Activated gamma-delta T cell (primary cell): ENCODE results near the gene ZRSR2.
A peak's percentile ranks its signal among the peaks of the same experiment; 100 is the strongest.
"Not testable (repeated sequence)": the region's sequence is repeated elsewhere in the genome, so short reads cannot be mapped to it uniquely, and the experiment has no call there.

Source experiments
- DNase-seq: peaks from one replicate; lab custom pipeline; 2025; lab: John Stamatoyannopoulos, UW
- total RNA-seq, 2 donors: gene quantifications; one replicate each; lab custom pipeline; 2026; lab: John Stamatoyannopoulos, UW

Gene ZRSR2, protein sequence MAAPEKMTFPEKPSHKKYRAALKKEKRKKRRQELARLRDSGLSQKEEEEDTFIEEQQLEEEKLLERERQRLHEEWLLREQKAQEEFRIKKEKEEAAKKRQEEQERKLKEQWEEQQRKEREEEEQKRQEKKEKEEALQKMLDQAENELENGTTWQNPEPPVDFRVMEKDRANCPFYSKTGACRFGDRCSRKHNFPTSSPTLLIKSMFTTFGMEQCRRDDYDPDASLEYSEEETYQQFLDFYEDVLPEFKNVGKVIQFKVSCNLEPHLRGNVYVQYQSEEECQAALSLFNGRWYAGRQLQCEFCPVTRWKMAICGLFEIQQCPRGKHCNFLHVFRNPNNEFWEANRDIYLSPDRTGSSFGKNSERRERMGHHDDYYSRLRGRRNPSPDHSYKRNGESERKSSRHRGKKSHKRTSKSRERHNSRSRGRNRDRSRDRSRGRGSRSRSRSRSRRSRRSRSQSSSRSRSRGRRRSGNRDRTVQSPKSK
- 20.0 to 35.0 reads per million in 2 donors for total RNA-seq

- DNase-seq, result peak; percentile 89
Observed at GRCh38 chrX:15789979-15790768, at the start of gene ZRSR2. ZRSR2 (plus strand) TSS chrX:15790484; CDS start chrX:15790496, 12 bp downstream.

DNA sequence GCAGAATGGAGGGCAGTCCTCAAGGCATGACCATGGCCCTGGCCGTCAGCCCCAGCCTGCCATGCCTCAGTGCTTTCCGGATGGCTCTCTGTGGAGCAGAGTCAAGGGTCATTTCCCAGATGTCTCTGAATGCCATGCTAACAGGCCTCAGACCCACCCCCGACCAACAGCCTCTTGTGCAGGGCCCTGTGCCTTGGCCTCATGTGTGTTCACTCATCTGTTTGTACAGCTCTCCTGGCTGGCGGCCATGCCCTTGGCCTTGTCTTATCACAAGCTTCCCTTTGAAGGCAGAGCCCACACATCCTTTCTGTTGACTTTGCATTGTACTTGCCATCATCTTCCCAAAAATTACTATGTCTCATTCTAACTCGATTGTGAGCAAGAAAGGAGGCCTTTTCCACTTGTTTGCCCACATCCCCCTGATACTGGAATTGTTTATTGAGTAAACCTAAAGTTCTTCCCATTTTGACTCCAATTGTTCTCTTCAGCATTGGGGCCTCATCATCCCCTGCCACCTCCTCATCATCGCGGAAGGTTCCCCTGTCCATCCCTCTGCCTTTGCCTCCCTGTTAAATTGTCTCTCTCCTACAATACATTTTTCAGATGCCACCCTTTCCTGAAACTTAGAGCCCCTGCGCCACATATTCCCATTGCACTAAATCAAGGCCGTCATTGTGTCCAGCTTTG lies 46.0 kb upstream of the ZRSR2 start:
- DNase-seq, result no peak

DNA sequence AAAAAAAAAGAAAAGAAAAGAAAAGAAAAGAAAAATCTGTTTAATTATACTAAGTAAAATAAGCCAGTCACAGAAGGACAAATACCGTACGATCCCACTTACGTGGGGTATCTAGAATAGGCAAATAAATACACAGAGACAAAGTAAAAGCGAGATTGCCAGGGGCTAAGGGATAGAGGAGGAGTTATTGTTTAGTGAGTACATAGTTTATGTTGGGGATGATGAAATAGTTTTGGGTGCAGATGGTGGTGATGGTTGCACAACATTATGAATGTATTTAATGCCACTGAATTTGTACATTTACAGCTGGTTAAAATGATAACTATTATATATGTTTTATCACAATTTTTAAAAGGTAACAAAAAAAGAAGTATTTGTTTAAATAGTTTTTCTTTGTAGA lies 45.1 kb upstream of the ZRSR2 start:
- DNase-seq, result no peak

- not testable (repeated sequence) for DNase-seq
Observed at GRCh38 chrX:15746651-15747050, 43.6 kb upstream of the ZRSR2 start.

- DNase-seq, result no peak
Observed at GRCh38 chrX:15747626-15748173, 42.6 kb upstream of the ZRSR2 start.

DNA sequence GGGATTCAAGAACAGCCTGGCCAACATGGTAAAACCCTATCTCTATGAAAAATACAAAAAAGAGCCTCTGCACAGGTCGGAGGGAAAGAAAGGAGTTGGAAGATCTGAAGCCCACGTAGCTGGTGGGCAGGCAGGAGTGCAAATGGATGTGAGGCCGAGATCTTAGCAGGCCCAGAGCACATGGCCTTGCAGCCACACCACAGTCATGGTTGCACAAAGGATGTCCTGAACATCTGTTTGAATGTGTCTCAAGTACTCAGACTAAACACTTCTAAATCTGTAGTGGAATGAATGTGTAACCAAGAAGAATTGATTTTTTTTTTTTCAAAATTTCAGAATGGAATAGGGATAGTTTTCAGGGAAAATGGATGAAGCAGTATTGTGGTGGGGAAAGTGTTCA lies 41.4 kb upstream of the ZRSR2 start:
- no peak for DNase-seq

DNA sequence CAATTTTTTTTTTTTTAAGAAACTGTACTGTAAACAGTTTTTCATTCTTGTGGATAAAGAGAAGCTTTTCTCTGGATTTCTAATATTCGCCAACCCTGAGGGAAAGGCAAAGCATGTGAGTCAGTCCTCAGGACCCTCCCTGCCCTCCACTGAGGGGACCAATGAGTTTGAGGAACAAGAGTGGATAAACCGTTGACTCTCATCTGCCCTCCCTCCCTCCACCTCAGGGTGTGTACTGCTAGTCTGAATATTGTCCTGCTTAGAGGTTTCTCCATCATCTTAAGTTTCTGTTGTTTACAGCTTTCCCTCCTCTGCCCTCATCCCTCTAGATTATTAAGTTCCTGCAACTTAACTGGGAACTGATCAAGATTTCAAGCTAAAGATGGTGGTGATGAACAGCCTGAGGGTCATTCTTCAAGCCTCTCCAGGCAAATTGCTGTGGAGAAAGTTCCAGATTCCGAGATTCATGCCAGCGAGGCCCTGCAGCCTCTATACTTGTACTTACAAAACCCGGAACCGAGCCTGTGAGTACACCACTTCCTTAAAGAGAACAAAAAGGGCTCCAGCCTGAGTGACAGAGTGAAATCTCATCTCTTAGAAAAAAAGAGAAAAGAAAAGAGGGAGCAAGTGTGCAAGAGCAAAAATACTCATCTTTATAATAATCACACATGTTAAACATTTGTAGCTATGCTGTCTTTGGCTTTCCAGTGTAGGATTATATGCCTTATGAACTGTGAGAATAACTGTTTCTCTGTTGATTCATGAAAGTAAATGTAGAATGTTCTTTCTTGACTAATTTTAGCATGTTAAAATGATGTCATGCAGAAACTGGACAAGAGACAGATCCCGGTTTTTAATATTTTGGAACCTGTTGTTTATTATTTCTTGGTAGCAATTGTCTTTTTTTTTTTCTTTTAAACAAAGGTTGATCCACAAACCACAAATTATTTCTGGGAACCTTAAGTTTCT lies 40.4 kb upstream of the ZRSR2 start:
- no peak for DNase-seq

DNA sequence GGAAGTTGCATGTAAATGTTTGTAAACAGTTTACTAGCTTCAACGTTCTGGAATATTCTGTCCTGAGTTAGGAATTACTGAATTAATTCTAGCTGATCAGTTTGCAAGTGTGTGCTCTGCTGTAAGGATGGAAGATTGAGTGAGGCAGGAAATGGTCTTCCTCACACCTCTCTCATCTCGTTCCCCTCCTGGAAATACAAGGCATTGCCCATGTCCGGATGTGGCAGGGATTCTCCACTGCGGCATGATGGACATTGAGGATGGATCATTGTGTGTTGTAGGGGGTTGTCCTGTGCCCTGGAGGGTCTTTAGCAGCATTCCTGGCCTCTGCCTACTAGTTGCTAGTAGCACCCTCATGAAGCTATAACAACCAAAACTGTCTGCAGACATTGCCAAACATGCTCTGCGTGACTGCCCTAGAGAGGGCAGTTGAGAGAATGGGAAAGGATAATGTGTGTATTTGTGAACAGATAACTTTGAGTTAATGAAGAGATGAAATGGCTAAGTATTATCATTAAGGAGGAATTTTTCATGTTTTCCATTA lies 39.6 kb upstream of the ZRSR2 start:
- no peak for DNase-seq

DNA sequence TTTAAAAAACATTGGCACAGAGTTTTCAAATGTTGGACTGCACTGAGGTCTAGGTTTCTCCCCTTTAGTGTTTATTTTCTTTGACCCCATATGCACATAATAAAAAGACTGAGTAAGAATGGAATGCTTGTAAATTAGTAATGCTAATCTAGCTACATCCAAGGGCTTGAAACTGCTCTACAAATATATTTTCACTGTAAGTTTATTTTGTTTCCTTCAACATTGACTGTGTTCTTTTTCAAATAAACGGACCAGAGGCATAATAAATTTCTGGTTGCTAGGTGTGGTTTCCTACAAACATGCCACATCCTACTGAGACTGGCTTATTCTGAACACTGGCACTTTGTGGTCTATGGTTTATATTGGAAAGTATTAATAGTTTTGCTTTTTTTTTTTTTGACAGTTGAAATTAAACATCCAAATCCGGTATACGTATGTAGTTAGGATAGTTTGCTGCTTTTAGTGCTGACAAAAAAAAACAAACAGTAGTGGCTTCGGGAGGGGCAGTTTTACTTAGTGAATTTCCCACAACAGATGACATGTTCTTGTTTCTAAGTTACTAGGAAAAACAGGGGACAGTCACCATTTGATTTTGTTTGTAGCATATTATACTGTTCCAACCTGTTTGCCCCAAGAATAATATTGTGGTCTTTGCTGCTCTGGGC lies 39.0 kb upstream of the ZRSR2 start:
- DNase-seq, result no peak

- no peak for DNase-seq
Observed at GRCh38 chrX:15755091-15755490, 35.2 kb upstream of the ZRSR2 start.

DNA sequence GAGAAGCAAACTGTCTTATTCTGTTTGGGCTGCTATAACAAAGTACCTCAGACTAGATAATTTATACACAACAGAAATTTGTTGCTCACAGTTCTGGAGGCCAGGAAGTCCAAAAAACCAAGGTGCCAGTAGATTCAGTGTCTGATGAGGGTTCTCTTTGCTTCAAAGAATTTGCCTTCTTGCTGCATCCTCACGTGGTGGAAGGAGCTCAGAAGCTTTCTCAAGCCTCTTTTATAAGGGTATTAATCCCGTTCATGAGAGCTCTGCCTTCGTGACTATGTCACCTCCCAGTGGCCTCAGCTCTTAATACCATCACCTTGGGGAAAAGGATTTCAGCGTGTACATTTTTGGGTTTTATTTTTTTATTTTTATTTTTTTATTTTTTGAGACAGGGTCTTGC lies 32.1 kb upstream of the ZRSR2 start:
- no peak for DNase-seq

- not testable (repeated sequence) for DNase-seq
Observed at GRCh38 chrX:15759886-15760285, 30.4 kb upstream of the ZRSR2 start.

GRCh38 chrX:15761564-15762191 lies 28.6 kb upstream of the ZRSR2 start:
- no peak for DNase-seq

GRCh38 chrX:15769300-15769954 lies 20.9 kb upstream of the ZRSR2 start:
- no peak for DNase-seq

- no peak for DNase-seq
Observed at GRCh38 chrX:15781961-15782699, 8.2 kb upstream of the ZRSR2 start.

DNA sequence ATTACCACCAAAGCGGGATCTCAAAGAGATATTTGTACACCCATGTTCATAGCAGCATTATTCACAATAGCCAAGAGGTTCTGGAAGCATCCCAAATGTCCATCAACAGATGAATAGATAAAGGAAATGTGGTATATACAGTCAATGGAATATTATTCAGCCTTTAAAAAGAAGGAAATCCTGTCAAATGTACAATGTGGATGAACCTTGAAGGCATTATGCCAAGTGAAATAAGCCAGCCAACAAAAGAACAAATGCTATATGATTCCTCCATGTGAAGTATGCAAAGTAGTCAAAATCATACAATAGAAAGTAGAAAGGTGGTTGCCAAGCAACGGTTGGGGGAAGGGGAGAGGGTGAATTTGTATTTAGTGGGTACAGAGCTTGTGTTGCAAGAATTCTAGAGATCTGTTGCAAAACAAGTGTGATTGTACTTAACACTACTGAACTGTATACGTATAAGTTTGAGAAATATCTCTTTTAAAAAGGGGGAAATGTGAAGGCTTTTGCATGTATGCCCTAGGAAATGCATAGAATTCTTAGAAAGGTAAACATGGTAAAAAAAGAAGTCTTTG lies 5.0 kb upstream of the ZRSR2 start:
- DNase-seq, result no peak

- no peak for DNase-seq
Observed at GRCh38 chrX:15786915-15787314, 3.4 kb upstream of the ZRSR2 start.

DNA sequence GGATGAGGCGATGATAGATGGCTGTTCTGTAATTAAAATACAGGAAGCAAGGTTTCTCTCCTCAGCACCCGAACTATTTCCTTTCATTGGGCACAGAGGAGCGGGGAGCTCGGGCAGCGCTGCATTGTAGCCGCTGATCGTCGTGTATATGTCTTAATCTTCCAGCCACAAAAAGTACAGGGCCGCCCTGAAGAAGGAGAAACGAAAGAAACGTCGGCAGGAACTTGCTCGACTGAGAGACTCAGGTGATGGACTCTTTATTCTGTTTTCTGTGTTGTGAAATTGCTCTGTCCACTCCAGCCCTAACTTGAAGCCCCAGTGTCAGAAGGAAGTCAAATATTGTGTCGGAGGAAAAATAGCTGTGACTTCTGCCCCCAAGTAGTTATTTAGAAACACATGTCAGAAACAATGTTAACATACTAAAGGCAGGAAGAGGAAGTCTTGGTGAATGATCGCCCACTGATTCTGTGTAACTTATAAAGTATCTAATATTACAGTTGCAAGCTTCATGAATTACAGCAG lies 546 bp downstream of the ZRSR2 start:
- DNase-seq, result no peak
